HEK293T (cell line): Measurements from ENCODE around the gene SLC25A20.

Source experiments
- CTCF ChIA-PET: fragments of 350-600 bp; formaldehyde crosslinking; extraction: SDS; loops from one replicate; lab custom pipeline; 2021; ENCODE audit warnings: antibody characterized with exemption, inconsistent platforms; lab: Yijun Ruan, JAX
- POLR2A ChIA-PET: fragments of 350-600 bp; formaldehyde crosslinking; extraction: SDS; loops from one replicate; lab custom pipeline; 2020; ENCODE audit warnings: antibody characterized with exemption, inconsistent platforms; lab: Yijun Ruan, JAX
- DNase-seq: peaks from one replicate; pipeline ENCODE4 v3.0.0; 2012; ENCODE audit warnings: mixed read lengths; ENCODE audit errors: extremely low spot score
- ARNT ChIP-seq: fragments of 450-650 bp; IDR thresholded peaks from 2 replicates; pipeline ENCODE4 v1.6.1; 2017; ENCODE audit warnings: mild to moderate bottlenecking
- BHLHE40 ChIP-seq: fragments of 450-650 bp; IDR thresholded peaks from 2 replicates; pipeline ENCODE4 v1.6.1; 2016; ENCODE audit warnings: mild to moderate bottlenecking, moderate library complexity, borderline replicate concordance
- CTBP1 ChIP-seq: fragments of 450-650 bp; IDR thresholded peaks from 2 replicates; pipeline ENCODE4 v1.6.1; 2016; ENCODE audit warnings: borderline replicate concordance
- ELF4 ChIP-seq: fragments of 450-650 bp; IDR thresholded peaks from 2 replicates; pipeline ENCODE4 v1.6.1; 2017; ENCODE audit warnings: antibody characterized with exemption
- FOXA1 ChIP-seq: fragments of 450-650 bp; IDR thresholded peaks from 2 replicates; pipeline ENCODE4 v1.6.1; 2016; ENCODE audit warnings: mild to moderate bottlenecking
- FOXK2 ChIP-seq: fragments of 450-650 bp; IDR thresholded peaks from 2 replicates; pipeline ENCODE4 v1.6.1; 2016; ENCODE audit warnings: mild to moderate bottlenecking
- FOXM1 ChIP-seq: fragments of 450-650 bp; IDR thresholded peaks from 2 replicates; pipeline ENCODE4 v1.6.1; 2017; ENCODE audit warnings: mild to moderate bottlenecking, borderline replicate concordance
- HDGF ChIP-seq: fragments of 450-650 bp; IDR thresholded peaks from 2 replicates; pipeline ENCODE4 v1.6.1; 2017; ENCODE audit warnings: antibody characterized with exemption, borderline replicate concordance
- L3MBTL2 ChIP-seq: fragments of 450-650 bp; conservative IDR thresholded peaks from 2 replicates; pipeline ENCODE4 v1.6.1; 2016; ENCODE audit warnings: mild to moderate bottlenecking
- LEF1 ChIP-seq: fragments of 450-650 bp; IDR thresholded peaks from 2 replicates; pipeline ENCODE4 v1.6.1; 2017; ENCODE audit warnings: mild to moderate bottlenecking, borderline replicate concordance
- NFRKB ChIP-seq: fragments of 450-650 bp; IDR thresholded peaks from 2 replicates; pipeline ENCODE4 v1.6.1; 2016; ENCODE audit warnings: mild to moderate bottlenecking, moderate library complexity
- PKNOX1 ChIP-seq: fragments of 450-650 bp; IDR thresholded peaks from 2 replicates; pipeline ENCODE4 v1.6.1; 2016
- SP1 ChIP-seq: fragments of 450-650 bp; IDR thresholded peaks from 2 replicates; pipeline ENCODE4 v1.6.1; 2017
- SUZ12 ChIP-seq: fragments of 450-650 bp; IDR thresholded peaks from 2 replicates; pipeline ENCODE4 v1.6.1; 2016; ENCODE audit warnings: mild to moderate bottlenecking
- TARDBP ChIP-seq: fragments of 450-650 bp; IDR thresholded peaks from 2 replicates; pipeline ENCODE4 v1.6.1; 2016
- ZNF384 ChIP-seq: fragments of 450-650 bp; IDR thresholded peaks from 2 replicates; pipeline ENCODE4 v1.6.1; 2016

The SLC25A20 gene

GRCh38 chr3:48899273-48899672 lies 591 bp upstream of the SLC25A20 start:
- TF ChIP-seq ELF4 (no peak), NFRKB (no peak), ARNT (no peak), FOXK2 (no peak), SUZ12 (no peak), BHLHE40 (no peak), L3MBTL2 (no peak), SP1 (no peak), FOXM1 (no peak), HDGF (no peak), CTBP1 (no peak), PKNOX1 (no peak), TARDBP (no peak), LEF1 (no peak), ZNF384 (no peak), FOXA1 (no peak)
- DNase-seq: no peak
- CTCF ChIA-PET: no interaction called here
- POLR2A ChIA-PET: interaction anchor here (1.3 to 3.7 kb wide), 3 partner anchors 19 to 235 kb away, joined by 6 to 14 read pairs (median 7); partner anchors contain the start of genes ARIH2 and PRKAR2A

- POLR2A ChIA-PET: interaction anchor here (0.8 to 3.7 kb wide), 4 partner anchors 9 to 234 kb away, joined by 3 to 14 read pairs (median 6); partner anchors contain the start of genes ARIH2 and PRKAR2A
Measured at GRCh38 chr3:48897460-48898376, 964 bp downstream of the SLC25A20 start.

GRCh38 chr3:48896936-48897335 lies 1.7 kb downstream of the SLC25A20 start:
- CTCF ChIA-PET: no interaction called here
- TF ChIP-seq ARNT (no peak), FOXK2 (no peak), ZNF384 (no peak), NFRKB (no peak), SP1 (no peak), BHLHE40 (no peak)
- no peak for DNase-seq
- POLR2A ChIA-PET: interaction anchor here (3.7 kb wide), 1 partner anchor 22 kb away, joined by 14 read pairs; the partner anchor contains the start of gene ARIH2

More at GRCh38 chr3:48897460-48898376, 964 bp downstream of the SLC25A20 start:
- TF ChIP-seq FOXK2 (no peak), L3MBTL2 (no peak), NFRKB (no peak), TARDBP (no peak), PKNOX1 (no peak), ELF4 (no peak), HDGF (no peak), SP1 (no peak), CTBP1 (no peak), ARNT (no peak), LEF1 (no peak), FOXM1 (no peak), SUZ12 (no peak), FOXA1 (no peak), ZNF384 (no peak), BHLHE40 (no peak)
- DNase-seq: no peak
- CTCF ChIA-PET: interaction anchor here (0.6 kb wide), 1 partner anchor 158 kb away, joined by 3 read pairs; no protein-coding TSS in a partner anchor

GRCh38 chr3:48894516-48894915 lies 4.2 kb downstream of the SLC25A20 start:
- no peak for DNase-seq
- TF ChIP-seq BHLHE40 (no peak), ELF4 (no peak), TARDBP (no peak), CTBP1 (no peak), L3MBTL2 (no peak), HDGF (no peak), FOXA1 (no peak), FOXM1 (no peak), ARNT (no peak), NFRKB (no peak), ZNF384 (no peak), SUZ12 (no peak), PKNOX1 (no peak)
- POLR2A ChIA-PET: no interaction called here
- CTCF ChIA-PET: no interaction called here

GRCh38 chr3:48891606-48892005 lies 7.1 kb downstream of the SLC25A20 start:
- ChIA-PET POLR2A (no interaction called here), CTCF (no interaction called here)
- DNase-seq: no peak
- no peak for TF ChIP-seq LEF1
- no peak for TF ChIP-seq FOXM1
- TF ChIP-seq FOXK2: no peak
- no peak for TF ChIP-seq TARDBP
- no peak for TF ChIP-seq SP1
- TF ChIP-seq SUZ12: no peak
- TF ChIP-seq HDGF: no peak
- TF ChIP-seq NFRKB: no peak
- no peak for TF ChIP-seq ZNF384

GRCh38 chr3:48885753-48886152 lies 12.9 kb downstream of the SLC25A20 start:
- ChIA-PET CTCF (no interaction called here), POLR2A (no interaction called here)
- no peak for TF ChIP-seq HDGF
- no peak for TF ChIP-seq BHLHE40
- no peak for TF ChIP-seq LEF1
- TF ChIP-seq ZNF384: no peak
- no peak for TF ChIP-seq ARNT
- TF ChIP-seq FOXA1: no peak
- TF ChIP-seq SP1: no peak
- TF ChIP-seq L3MBTL2: no peak
- TF ChIP-seq NFRKB: no peak
- no peak for TF ChIP-seq FOXK2
- no peak for TF ChIP-seq CTBP1
- no peak for TF ChIP-seq TARDBP
- no peak for TF ChIP-seq ELF4
- TF ChIP-seq PKNOX1: no peak
- no peak for TF ChIP-seq SUZ12
- no peak for TF ChIP-seq FOXM1
- DNase-seq: no peak
